Neuron (in vitro differentiated cells): ENCODE results near the gene ENPP1.
"Not testable (repeated sequence)": the region's sequence is repeated elsewhere in the genome, so short reads cannot be mapped to it uniquely, and the experiment has no call there.

Experiments
- H2AFZ ChIP-seq: one replicate; pipeline ENCODE4 v1.6.1; 2013; ENCODE audit warnings: low read depth, mild to moderate bottlenecking, inconsistent platforms, low read length, moderate library complexity
- H3K27me3 ChIP-seq: one replicate; pipeline ENCODE4 v1.6.1; 2013; ENCODE audit warnings: low read length; ENCODE audit not compliant: insufficient read depth
- H3K36me3 ChIP-seq: one replicate; pipeline ENCODE4 v1.6.1; 2013; ENCODE audit warnings: low read length; ENCODE audit not compliant: insufficient read depth
- H3K4me1 ChIP-seq: one replicate; pipeline ENCODE4 v1.6.1; 2013; ENCODE audit warnings: low read length; ENCODE audit not compliant: insufficient read depth
- H3K4me3 ChIP-seq: 2 replicates; pipeline ENCODE4 v1.5.1; 2013; ENCODE audit warnings: mild to moderate bottlenecking, low read length, moderate library complexity
- H3K9me3 ChIP-seq: one replicate; pipeline ENCODE4 v1.6.1; 2013; ENCODE audit warnings: low read length

The ENPP1 gene

DNA sequence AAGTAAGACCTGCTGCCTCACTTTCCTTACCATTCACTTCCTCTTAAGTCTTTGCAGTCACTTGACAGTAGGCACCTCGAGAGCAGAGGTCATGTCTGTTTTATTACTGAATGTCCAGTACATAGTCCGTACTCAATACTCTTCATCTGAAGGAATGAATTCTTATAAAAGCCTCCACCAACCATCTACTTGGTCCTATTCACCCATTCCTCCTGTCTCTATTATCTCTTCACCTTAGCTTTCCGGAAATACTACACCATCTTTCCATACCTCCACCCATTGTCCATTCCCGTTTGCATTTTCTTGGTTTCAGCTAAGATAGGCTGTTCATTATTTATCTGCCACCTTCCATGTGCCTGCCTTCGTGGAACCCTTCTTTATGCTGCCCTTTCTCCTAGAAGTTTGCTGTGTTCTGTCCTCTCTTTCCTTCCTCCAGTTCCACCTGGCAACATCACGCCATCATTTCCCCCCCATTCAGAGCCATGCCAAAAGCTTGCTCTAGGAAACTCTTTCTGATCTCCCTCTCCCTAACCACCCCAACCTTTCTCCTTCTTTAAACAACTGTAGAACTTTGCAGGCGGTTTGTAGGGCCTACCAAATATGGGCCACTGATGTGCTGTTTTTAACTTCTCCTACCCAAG is 38.3 kb downstream of the ENPP1 start:
- no peak overlapping the region for H2AFZ ChIP-seq

DNA sequence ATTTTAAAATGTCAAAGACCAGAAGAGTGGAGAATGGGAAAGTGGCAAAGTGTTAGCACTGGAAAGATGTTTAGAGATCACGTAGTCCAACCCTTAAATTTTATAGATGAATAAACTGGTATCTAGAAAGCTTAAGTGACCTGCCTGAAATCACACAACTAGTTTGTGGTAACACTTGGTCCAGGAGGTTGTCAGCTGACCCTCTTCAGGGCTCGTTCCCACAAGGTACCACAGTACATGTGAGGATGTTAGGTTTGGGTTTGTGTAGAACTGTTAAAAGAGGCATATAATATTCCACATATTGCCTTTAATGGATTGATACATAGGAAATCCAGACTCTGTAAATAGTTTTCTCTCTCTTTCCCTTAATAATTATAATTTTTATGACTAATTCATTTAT is 39.1 kb downstream of the ENPP1 start:
- no peaks in the 10 kb centered on the region for H3K27me3 ChIP-seq
- no peaks in the 10 kb centered on the region for H3K9me3 ChIP-seq
- no peaks in the 10 kb centered on the region for H3K4me1 ChIP-seq
- no peak overlapping the region for H3K4me3 ChIP-seq
- no peaks in the 10 kb centered on the region for H3K36me3 ChIP-seq
- H2AFZ ChIP-seq = no peak overlapping the region

More for the DNA sequence above, 38.3 kb downstream of the ENPP1 start:
- no peak overlapping the region for H3K4me3 ChIP-seq
- H3K9me3 ChIP-seq = no peaks in the 10 kb centered on the region
- no peaks in the 10 kb centered on the region for H3K36me3 ChIP-seq
- H3K27me3 ChIP-seq = no peaks in the 10 kb centered on the region
- H3K4me1 ChIP-seq = no peaks in the 10 kb centered on the region

DNA sequence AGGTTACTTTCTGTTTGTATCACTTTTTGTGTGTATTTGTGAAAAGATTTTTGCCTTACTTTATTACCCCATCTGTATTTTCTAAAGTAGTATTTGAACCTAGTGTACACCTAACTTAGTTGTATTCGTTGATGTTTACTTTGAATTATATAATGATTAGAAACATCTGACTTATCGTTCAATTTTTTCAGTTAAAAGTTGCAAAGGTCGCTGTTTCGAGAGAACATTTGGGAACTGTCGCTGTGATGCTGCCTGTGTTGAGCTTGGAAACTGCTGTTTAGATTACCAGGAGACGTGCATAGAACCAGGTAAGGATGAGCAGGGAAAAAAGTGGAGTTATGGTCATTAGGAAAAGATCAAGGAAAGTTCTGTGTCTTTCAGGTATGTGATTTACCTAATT is 42.0 kb downstream of the ENPP1 start:
- Histone ChIP-seq H3K4me1 (no peaks in the 10 kb centered on the region), H3K36me3 (no peaks in the 10 kb centered on the region), H3K27me3 (no peaks in the 10 kb centered on the region), H3K9me3 (no peaks in the 10 kb centered on the region), H2AFZ (no peak overlapping the region), H3K4me3 (no peak overlapping the region)

DNA sequence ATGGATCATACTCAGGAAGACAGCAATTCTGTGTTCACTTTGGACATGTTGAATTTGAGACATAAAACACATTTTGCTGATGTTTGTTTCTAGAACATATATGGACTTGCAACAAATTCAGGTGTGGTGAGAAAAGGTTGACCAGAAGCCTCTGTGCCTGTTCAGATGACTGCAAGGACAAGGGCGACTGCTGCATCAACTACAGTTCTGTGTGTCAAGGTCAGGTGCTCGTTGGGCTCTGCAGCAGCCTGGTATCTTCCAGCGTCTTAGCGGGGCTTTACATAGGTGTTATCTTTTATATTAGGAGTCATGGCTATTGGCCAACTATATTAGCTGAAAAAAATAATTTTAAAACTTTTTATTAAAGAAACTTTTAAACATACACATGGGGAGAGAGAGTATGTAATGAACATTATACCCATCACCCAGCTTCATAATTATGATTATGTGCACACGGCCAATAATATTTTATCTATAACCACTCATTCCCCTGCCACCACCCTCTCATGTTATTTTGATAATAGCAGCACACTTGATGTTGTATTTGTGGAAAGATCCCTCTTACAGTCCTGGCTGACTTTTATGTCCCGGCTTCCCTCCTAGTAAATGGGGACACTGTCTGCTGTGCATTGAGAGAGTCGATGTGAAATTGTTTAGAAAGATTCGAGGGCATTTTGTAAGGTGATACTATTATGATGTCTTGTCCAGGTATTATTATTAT is 43.4 kb downstream of the ENPP1 start:
- Histone ChIP-seq H3K4me1 (no peaks in the 10 kb centered on the region), H3K4me3 (no peak overlapping the region), H3K36me3 (no peaks in the 10 kb centered on the region), H3K27me3 (no peaks in the 10 kb centered on the region), H2AFZ (no peak overlapping the region), H3K9me3 (no peaks in the 10 kb centered on the region)

DNA sequence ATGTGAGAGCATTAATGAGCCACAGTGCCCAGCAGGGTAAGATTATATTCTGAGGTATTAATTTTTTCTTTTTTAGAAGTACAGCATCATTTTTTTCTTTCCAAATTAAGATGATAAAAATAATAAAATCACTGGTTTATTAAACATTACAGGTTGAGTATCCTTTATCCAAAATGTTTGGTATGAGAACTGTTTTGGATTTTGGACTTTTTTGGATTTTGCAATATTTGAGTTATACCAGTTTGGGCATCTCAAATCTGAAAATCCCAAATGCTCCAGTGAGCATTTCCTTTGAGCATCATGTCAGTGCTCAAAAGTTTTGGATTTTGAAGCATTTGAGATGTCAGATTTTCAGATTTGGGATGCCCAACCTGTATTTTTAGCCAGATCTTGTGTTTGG is 44.4 kb downstream of the ENPP1 start:
- no peaks in the 10 kb centered on the region for H3K36me3 ChIP-seq
- H3K4me3 ChIP-seq = no peak overlapping the region
- no peaks in the 10 kb centered on the region for H3K4me1 ChIP-seq
- H3K9me3 ChIP-seq = no peaks in the 10 kb centered on the region
- no peak overlapping the region for H2AFZ ChIP-seq
- H3K27me3 ChIP-seq = no peaks in the 10 kb centered on the region

DNA sequence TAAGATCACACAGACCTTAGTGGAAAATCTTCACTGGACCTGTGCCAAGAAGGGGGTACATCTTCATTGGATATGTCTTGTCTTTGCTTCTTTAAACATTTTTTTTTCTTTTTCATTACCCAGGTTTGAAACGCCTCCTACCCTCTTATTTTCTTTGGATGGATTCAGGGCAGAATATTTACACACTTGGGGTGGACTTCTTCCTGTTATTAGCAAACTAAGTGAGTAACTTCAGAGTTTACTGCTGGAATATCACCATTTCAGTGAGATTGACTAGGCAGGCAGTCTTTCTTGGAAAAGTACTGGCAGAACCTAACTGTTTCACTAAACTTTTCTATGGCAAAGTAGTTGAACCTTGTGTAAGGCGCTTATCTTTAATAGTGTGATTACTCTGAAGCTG is 47.0 kb downstream of the ENPP1 start:
- Histone ChIP-seq H3K9me3 (no peaks in the 10 kb centered on the region), H3K4me1 (no peaks in the 10 kb centered on the region), H2AFZ (no peak overlapping the region), H3K27me3 (no peaks in the 10 kb centered on the region), H3K36me3 (no peaks in the 10 kb centered on the region), H3K4me3 (no peak overlapping the region)

DNA sequence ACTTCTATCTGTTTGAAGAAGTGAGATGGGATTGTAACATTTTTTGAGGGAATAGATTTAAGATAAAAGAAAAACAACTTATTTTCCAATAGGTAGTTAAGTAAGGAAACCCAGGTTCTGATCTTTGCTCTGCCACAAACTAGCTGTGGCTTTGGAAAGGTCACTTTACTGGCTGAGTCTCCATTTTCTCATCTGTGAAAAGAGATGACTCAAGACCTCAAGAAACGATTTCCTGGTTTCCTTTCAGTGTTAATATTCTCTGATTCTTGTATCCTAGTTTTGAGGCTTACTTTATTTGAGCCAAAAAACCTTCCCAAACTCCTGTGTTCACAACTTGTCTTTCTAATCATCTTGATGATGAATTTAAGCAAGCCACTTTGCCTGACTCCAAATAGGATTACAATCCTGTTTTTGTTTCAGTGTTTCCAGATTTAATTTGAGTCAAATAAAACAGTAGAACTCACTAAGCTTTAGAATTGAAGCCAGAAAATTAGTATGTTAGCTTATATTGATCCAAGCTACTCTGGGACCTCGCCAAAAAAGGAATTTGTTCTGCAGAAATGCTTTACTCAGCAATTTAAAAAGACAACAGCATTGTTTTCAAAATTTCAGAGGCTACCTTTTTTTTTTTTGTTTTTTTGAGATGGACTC is 51.1 kb downstream of the ENPP1 start:
- H2AFZ ChIP-seq = no peak overlapping the region
- no peaks in the 10 kb centered on the region for H3K9me3 ChIP-seq
- H3K4me3 ChIP-seq = no peak overlapping the region
- H3K27me3 ChIP-seq = no peaks in the 10 kb centered on the region
- no peaks in the 10 kb centered on the region for H3K4me1 ChIP-seq
- no peaks in the 10 kb centered on the region for H3K36me3 ChIP-seq

DNA sequence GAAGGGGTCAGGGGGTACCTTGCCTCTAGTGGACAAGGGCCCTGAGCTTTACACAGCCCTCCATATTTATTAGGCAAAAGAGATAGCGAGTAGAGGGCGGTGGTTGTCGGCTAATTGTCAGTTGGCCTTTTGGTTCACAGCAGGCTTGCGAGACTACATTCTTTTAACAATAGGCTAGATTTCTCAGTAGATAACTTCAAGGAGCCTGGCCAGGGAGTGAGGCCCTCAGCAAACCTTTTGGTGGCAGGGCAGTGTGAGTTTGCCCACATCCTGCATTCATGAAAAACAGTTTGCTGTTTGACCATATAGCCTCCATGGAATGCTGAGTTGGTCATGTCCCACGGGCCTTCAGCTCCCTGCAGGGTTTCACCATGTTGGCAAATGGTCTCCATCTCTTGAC is 51.8 kb downstream of the ENPP1 start:
- not testable (repeated sequence) for H3K4me3 ChIP-seq, H3K36me3 ChIP-seq, H3K27me3 ChIP-seq, H2AFZ ChIP-seq, H3K4me1 ChIP-seq, H3K9me3 ChIP-seq

DNA sequence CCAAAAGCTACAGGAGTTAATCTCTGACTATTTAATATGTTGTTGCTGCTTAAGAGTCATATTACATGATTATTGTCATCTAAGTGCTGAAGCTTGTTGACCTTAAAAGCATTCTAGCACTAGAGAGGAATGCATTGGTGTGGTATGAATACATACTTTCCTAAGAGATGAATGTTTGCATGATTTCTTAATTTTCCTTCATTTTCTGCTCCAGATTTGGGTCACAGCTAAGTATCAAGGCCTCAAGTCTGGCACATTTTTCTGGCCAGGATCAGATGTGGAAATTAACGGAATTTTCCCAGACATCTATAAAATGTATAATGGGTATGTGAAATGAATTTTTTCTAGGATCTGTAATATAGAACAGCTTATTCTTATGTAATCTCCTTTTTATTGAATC is 53.6 kb downstream of the ENPP1 start:
- Histone ChIP-seq H3K27me3 (no peaks in the 10 kb centered on the region), H2AFZ (no peak overlapping the region), H3K9me3 (no peaks in the 10 kb centered on the region), H3K4me1 (no peaks in the 10 kb centered on the region), H3K36me3 (no peaks in the 10 kb centered on the region), H3K4me3 (no peak overlapping the region)

DNA sequence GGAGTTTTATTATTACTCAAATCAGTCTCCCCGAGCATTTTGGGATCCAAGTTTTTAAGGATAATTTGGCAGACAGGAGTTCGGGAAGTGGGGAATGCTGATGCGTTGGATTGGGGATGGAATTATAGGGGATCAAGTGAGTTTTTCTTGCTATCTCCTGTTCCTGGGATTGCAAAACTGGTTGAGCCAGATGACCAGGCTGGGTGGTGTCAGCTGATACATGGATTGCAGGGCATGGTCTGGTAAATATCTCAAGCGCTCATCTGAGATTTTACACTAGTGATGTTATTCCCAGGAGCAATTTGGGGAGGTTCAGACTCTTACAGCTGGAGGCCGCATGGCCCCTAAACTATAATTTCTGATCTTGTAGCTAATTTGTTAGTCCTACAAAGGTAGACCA is 54.7 kb downstream of the ENPP1 start:
- H3K9me3 ChIP-seq = no peaks in the 10 kb centered on the region
- no peak overlapping the region for H3K4me3 ChIP-seq
- no peaks in the 10 kb centered on the region for H3K36me3 ChIP-seq
- H3K27me3 ChIP-seq = no peaks in the 10 kb centered on the region
- H3K4me1 ChIP-seq = peaks cover 3% of the 10 kb centered on the region
- H2AFZ ChIP-seq = no peak overlapping the region

DNA sequence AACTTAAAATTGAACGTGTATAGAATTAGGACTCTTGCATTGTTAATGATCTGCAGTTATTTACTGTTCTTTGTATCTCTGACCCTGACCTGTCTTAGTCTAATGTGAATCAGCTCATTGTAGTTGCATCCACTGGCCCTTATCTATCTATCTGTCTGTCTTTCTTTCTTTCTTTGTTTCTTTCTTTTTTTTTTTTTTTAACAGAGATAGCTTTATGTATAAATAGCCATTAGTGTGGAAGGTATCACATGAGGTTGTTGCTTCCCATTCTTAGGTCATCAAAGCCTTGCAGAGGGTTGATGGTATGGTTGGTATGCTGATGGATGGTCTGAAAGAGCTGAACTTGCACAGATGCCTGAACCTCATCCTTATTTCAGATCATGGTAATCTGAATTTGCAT is 59.9 kb downstream of the ENPP1 start:
- Histone ChIP-seq H3K27me3 (no peaks in the 10 kb centered on the region), H3K9me3 (no peaks in the 10 kb centered on the region)

DNA sequence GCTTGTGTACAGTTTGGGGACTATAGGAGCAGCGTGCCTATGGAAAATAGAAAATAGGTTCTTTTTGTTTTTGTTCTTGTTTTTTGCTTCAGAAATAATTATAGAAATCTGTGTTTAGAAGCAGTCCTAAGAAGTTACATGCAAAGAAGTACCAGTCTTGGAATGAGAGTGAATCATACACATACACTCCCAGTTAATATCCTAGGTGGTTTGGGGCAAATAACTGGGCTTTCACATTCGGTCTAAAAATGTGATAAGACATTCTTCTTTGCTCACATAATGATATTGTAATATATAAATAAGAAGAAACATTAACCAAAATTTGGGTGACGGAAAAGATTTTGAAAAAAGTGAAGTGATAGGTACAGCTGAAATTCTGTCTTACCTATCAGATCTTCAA is 61.0 kb downstream of the ENPP1 start:
- Histone ChIP-seq H3K4me3 (no peak overlapping the region), H2AFZ (no peak overlapping the region), H3K36me3 (no peaks in the 10 kb centered on the region), H3K9me3 (no peaks in the 10 kb centered on the region), H3K27me3 (no peaks in the 10 kb centered on the region), H3K4me1 (peaks cover 3% of the 10 kb centered on the region)

More for the DNA sequence above, 59.9 kb downstream of the ENPP1 start:
- H2AFZ ChIP-seq = no peak overlapping the region
- peaks cover 3% of the 10 kb centered on the region for H3K4me1 ChIP-seq
- H3K36me3 ChIP-seq = no peaks in the 10 kb centered on the region
- H3K4me3 ChIP-seq = no peak overlapping the region

DNA sequence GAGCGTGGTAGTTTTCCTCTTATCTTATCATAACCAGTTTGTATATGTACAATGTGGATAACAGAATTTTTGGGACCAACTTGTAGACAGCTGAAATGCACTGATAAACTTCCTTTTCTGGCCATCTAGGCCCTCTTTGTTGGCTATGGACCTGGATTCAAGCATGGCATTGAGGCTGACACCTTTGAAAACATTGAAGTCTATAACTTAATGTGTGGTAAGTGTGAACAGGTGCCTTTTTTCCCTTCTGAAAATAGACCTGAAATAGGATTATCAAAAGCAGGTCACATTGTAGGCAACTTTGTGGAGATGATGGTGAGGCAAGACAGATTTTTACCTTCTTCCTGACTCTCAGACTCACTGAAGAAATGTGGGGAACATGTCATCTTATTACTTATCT is 67.8 kb downstream of the ENPP1 start:
- Histone ChIP-seq H3K27me3 (no peaks in the 10 kb centered on the region), H3K4me1 (no peaks in the 10 kb centered on the region), H3K36me3 (no peaks in the 10 kb centered on the region), H2AFZ (no peak overlapping the region), H3K9me3 (no peaks in the 10 kb centered on the region), H3K4me3 (no peak overlapping the region)
